ENCODE measurements around the gene SNAPC4.

GRCh38 chr9:136429075-136429628, 29.2 kb upstream of the SNAPC4 start:
- no peak for TF ChIP-seq CTCF (IDR thresholded peaks at IDR 0.05)
- TF ChIP-seq POLR2A (IDR thresholded peaks at IDR 0.05) = no peak
